Ishikawa (cell line): Measurements from ENCODE around the gene SWT1.

Experiments used
- CEBPB ChIP-seq: IDR thresholded peaks from 2 replicates; pipeline ENCODE4 v1.6.1; 2012
- CREB1 ChIP-seq: IDR thresholded peaks from 2 replicates; pipeline ENCODE4 v1.6.1; 2012; ENCODE audit warnings: low read depth
- EGR1 ChIP-seq: IDR thresholded peaks from 2 replicates; pipeline ENCODE4 v1.6.1; 2012
- EP300 ChIP-seq: IDR thresholded peaks from 2 replicates; pipeline ENCODE4 v1.6.1; 2012; ENCODE audit warnings: borderline replicate concordance
- FOXM1 ChIP-seq: IDR thresholded peaks from 2 replicates; pipeline ENCODE4 v1.6.1; 2012; ENCODE audit warnings: low read depth, borderline replicate concordance
- NFIC ChIP-seq: IDR thresholded peaks from 2 replicates; pipeline ENCODE4 v1.6.1; 2012
- RAD21 ChIP-seq: IDR thresholded peaks from 2 replicates; pipeline ENCODE4 v1.6.1; 2012; ENCODE audit warnings: low read depth
- TAF1 ChIP-seq: IDR thresholded peaks from 2 replicates; pipeline ENCODE4 v1.6.1; 2012; ENCODE audit warnings: low read depth, mild to moderate bottlenecking
- TCF12 ChIP-seq: IDR thresholded peaks from 2 replicates; pipeline ENCODE4 v1.6.1; 2012; ENCODE audit warnings: low read depth
- TEAD4 ChIP-seq: IDR thresholded peaks from 2 replicates; pipeline ENCODE4 v1.6.1; 2012
- YY1 ChIP-seq: IDR thresholded peaks from 2 replicates; pipeline ENCODE4 v1.6.1; 2012; ENCODE audit warnings: low read depth
- ZBTB7A ChIP-seq: IDR thresholded peaks from 2 replicates; pipeline ENCODE4 v1.6.1; 2012; ENCODE audit warnings: low read depth
- TF ChIP-seq, protein P1 (sequence below): IDR thresholded peaks from 2 replicates; pipeline ENCODE4 v1.6.1; 2012
- TF ChIP-seq, protein P2 (sequence below): IDR thresholded peaks from 2 replicates; pipeline ENCODE4 v1.6.1; 2012
- TF ChIP-seq, protein P3 (sequence below): IDR thresholded peaks from 2 replicates; pipeline ENCODE4 v1.6.1; 2012; ENCODE audit warnings: low read depth, mild to moderate bottlenecking

Gene SWT1

DNA sequence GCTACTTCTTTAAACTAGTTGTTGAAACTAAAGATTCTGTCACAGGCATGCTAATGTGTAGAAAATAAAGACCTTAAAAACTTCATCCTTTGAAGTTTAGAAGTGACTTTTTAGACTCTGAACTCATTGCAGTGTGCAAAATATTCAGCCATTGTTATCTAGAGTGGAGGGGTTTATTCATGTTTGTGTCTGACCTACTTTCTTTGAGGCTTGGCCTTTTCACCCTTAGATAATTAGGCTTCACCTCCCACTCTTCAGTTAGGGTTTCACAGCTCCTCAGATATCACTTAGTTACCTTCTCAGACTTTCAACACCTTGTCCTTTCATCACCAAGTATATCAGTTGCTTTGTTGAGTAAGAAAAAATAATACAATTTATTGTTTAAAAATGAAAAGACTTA is 84.2 kb downstream of the SWT1 start:
- TF ChIP-seq FOXM1, result no peak
- TF ChIP-seq EGR1, result no peak
- no peak for TF ChIP-seq TAF1
- no peak for TF ChIP-seq NFIC
- no peak for TF ChIP-seq TCF12
- TF ChIP-seq, protein P1, sequence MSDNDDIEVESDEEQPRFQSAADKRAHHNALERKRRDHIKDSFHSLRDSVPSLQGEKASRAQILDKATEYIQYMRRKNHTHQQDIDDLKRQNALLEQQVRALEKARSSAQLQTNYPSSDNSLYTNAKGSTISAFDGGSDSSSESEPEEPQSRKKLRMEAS, result no peak
- no peak for TF ChIP-seq RAD21
- TF ChIP-seq, protein P2, sequence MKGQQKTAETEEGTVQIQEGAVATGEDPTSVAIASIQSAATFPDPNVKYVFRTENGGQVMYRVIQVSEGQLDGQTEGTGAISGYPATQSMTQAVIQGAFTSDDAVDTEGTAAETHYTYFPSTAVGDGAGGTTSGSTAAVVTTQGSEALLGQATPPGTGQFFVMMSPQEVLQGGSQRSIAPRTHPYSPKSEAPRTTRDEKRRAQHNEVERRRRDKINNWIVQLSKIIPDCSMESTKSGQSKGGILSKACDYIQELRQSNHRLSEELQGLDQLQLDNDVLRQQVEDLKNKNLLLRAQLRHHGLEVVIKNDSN, result no peak
- TF ChIP-seq, protein P3, sequence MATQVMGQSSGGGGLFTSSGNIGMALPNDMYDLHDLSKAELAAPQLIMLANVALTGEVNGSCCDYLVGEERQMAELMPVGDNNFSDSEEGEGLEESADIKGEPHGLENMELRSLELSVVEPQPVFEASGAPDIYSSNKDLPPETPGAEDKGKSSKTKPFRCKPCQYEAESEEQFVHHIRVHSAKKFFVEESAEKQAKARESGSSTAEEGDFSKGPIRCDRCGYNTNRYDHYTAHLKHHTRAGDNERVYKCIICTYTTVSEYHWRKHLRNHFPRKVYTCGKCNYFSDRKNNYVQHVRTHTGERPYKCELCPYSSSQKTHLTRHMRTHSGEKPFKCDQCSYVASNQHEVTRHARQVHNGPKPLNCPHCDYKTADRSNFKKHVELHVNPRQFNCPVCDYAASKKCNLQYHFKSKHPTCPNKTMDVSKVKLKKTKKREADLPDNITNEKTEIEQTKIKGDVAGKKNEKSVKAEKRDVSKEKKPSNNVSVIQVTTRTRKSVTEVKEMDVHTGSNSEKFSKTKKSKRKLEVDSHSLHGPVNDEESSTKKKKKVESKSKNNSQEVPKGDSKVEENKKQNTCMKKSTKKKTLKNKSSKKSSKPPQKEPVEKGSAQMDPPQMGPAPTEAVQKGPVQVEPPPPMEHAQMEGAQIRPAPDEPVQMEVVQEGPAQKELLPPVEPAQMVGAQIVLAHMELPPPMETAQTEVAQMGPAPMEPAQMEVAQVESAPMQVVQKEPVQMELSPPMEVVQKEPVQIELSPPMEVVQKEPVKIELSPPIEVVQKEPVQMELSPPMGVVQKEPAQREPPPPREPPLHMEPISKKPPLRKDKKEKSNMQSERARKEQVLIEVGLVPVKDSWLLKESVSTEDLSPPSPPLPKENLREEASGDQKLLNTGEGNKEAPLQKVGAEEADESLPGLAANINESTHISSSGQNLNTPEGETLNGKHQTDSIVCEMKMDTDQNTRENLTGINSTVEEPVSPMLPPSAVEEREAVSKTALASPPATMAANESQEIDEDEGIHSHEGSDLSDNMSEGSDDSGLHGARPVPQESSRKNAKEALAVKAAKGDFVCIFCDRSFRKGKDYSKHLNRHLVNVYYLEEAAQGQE, result no peak
- TF ChIP-seq ZBTB7A, result no peak
- no peak for TF ChIP-seq TEAD4
- TF ChIP-seq EP300, result no peak
- no peak for TF ChIP-seq CEBPB
- no peak for TF ChIP-seq CREB1
- no peak for TF ChIP-seq YY1

DNA sequence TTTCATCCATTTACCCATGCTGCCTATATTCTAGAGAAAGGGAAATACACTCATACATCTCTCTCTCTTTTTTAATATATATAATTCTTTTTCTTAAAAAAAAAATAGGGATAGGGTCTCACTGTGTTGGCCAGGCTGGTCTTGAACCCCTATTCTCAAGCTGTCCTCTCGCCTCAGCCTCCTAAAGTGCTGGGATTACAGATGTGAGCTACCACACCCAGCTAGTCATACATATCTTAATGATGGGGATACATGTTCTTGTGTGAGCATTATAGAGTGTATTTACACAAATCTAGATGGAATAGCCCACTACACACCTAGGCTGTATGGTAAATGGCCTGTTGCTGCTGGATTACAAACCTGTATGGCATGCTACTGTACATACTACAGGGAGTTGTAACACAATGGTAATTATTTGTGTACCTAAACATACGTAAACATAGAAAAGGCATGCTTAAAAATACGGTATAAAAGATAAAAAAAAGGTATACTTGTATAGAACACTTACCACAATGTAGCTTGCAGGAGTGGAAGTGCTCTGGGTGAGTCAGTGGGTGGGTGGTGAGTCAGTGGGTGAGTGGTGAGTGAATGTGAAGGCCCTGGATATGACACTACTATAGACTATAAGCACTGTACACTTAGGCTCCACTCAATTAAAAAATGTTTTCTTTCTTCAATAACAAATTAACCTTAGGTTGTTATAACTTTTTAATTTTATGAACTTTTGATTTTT is 87.2 kb downstream of the SWT1 start:
- no peak for TF ChIP-seq TAF1
- no peak for TF ChIP-seq FOXM1
- no peak for TF ChIP-seq TCF12
- TF ChIP-seq RAD21, result no peak
- no peak for TF ChIP-seq TEAD4
- TF ChIP-seq, protein P3, result no peak
- TF ChIP-seq EGR1, result no peak
- TF ChIP-seq, protein P1, result no peak
- TF ChIP-seq ZBTB7A, result no peak
- TF ChIP-seq NFIC, result no peak
- TF ChIP-seq YY1, result no peak
- no peak for TF ChIP-seq EP300
- TF ChIP-seq CREB1, result no peak
- TF ChIP-seq, protein P2, result no peak
- TF ChIP-seq CEBPB, result no peak

DNA sequence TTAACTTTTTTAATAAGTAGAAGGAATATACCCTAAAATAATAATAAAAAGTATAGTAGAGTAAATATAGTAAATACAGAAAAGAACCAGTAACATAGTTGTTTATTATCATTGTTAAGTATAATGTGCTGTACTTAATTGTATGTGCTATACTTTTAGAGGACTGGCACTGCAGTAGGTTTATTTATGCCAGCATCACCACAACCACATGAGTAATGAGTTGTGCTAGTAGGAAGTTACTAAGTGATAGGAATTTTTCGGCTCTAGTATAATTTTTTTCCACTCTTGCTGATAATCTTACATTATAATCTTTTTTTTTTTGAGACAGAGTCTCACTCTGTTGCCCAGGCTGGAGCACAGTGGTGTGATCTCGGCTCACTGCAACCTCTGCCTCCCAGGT is 88.5 kb downstream of the SWT1 start:
- no peak for TF ChIP-seq ZBTB7A
- no peak for TF ChIP-seq RAD21
- TF ChIP-seq, protein P1, result no peak
- no peak for TF ChIP-seq EP300
- no peak for TF ChIP-seq NFIC
- TF ChIP-seq TAF1, result no peak
- TF ChIP-seq CEBPB, result no peak
- TF ChIP-seq, protein P2, result no peak
- TF ChIP-seq CREB1, result no peak
- no peak for TF ChIP-seq FOXM1
- no peak for TF ChIP-seq TEAD4
- TF ChIP-seq, protein P3, result no peak

DNA sequence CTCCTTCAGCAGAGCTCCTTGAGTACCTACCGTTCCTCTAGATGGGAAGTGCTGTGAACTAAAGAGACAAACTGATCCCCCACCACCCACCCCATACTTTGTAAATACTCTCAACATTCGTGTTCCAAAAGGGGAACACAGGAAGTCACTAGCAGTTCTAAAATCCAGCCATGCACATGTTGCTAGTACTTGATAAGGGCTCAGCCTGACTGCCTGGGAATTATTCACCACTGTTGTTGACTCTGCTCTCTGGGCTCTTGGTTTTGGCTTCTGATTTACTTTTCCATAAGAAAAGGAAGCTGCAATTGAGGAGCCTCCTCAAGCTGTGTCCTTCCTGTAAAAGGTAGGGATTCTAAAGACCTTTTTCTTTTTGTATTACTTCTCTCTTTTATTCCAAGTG is 92.6 kb downstream of the SWT1 start:
- TF ChIP-seq FOXM1 (no peak), ZBTB7A (no peak), CEBPB (no peak), EGR1 (no peak), RAD21 (no peak), YY1 (no peak), CREB1 (no peak), EP300 (no peak), TCF12 (no peak), TEAD4 (no peak), NFIC (no peak)
- TF ChIP-seq, protein P3, result no peak
- TF ChIP-seq, protein P2, result no peak
- TF ChIP-seq, protein P1, result no peak
